PC-9 (cell line): ENCODE data around the gene PCDHGB7. TPM values are rescaled to one million over a fixed set of nuclear protein-coding genes. Genes with fewer than 3 reads are reported as not detected.
A peak's percentile ranks its signal among the peaks of the same experiment; 100 is the strongest.
"Not testable (repeated sequence)": the region's sequence is repeated elsewhere in the genome, so short reads cannot be mapped to it uniquely, and the experiment has no call there.

Experiments
- BruUV-seq: library from RNA; stranded (reverse); fragments of 400-500 nt; replicated peaks from 2 replicates; lab custom pipeline; 2021; lab: Mats Ljungman, UMichigan
- CTCF ChIA-PET: fragments of 300-600 bp; sonication (Branson Sonifier 250); formaldehyde crosslinking; loops from one replicate; lab custom pipeline; 2022; ENCODE audit warnings: antibody characterized with exemption; lab: Charles Lee
- POLR2A ChIA-PET: fragments of 300-600 bp; sonication (Branson Sonifier 250); formaldehyde crosslinking; loops from one replicate; lab custom pipeline; 2022; ENCODE audit warnings: antibody characterized with exemption; ENCODE audit not compliant: unreplicated experiment; lab: Charles Lee
- DNase-seq, 2 experiments: peaks; one replicate each; pipeline versions ENCODE4 v3.0.0 to v3.0.0-alpha.2; 2015 to 2022; ENCODE audit warnings: mixed read lengths in 1 of 2
- H2AFZ ChIP-seq: fragments of 200-600 bp; sonication (generic); 2 replicates; pipeline ENCODE4 v1.8.1; 2017; ENCODE audit warnings: antibody characterized with exemption
- H3F3A ChIP-seq: fragments of 200-600 bp; sonication (generic); 2 replicates; pipeline ENCODE4 v1.8.1; 2017; ENCODE audit warnings: antibody characterized with exemption, mild to moderate bottlenecking, low read depth; ENCODE audit not compliant: insufficient read depth
- H3K27ac ChIP-seq: fragments of 200-600 bp; sonication (generic); 2 replicates; pipeline ENCODE4 v1.6.1; 2016; ENCODE audit warnings: mixed run types
- H3K27me3 ChIP-seq: fragments of 200-600 bp; sonication (generic); 2 replicates; pipeline ENCODE4 v1.6.1; 2016; ENCODE audit warnings: low read depth, mixed run types; ENCODE audit not compliant: insufficient read depth
- H3K36me3 ChIP-seq: fragments of 200-600 bp; sonication (generic); 2 replicates; pipeline ENCODE4 v1.6.1; 2016; ENCODE audit warnings: low read depth, mixed run types
- H3K4me1 ChIP-seq: fragments of 200-600 bp; sonication (generic); replicated peaks from 2 replicates; pipeline ENCODE4 v1.6.1; 2016; ENCODE audit warnings: mixed run types; ENCODE audit not compliant: insufficient read depth
- H3K4me2 ChIP-seq: fragments of 200-600 bp; sonication (generic); 2 replicates; pipeline ENCODE4 v1.6.1; 2017; ENCODE audit warnings: mixed run types
- H3K4me3 ChIP-seq: fragments of 200-600 bp; sonication (generic); 2 replicates; pipeline ENCODE4 v1.6.1; 2016; ENCODE audit warnings: mixed run types
- H3K79me2 ChIP-seq: fragments of 200-600 bp; sonication (generic); 2 replicates; pipeline ENCODE4 v1.6.1; 2017; ENCODE audit warnings: low read depth, mixed run types
- H3K9me2 ChIP-seq: fragments of 200-600 bp; sonication (generic); 2 replicates; pipeline ENCODE4 v1.8.1; 2017; ENCODE audit warnings: mild to moderate bottlenecking; ENCODE audit not compliant: insufficient read depth
- H3K9me3 ChIP-seq: fragments of 200-600 bp; sonication (generic); 2 replicates; pipeline ENCODE4 v1.8.1; 2016; ENCODE audit warnings: low read depth; ENCODE audit not compliant: insufficient read depth
- H4K20me1 ChIP-seq: fragments of 200-600 bp; sonication (generic); 2 replicates; pipeline ENCODE4 v1.8.1; 2017; ENCODE audit not compliant: insufficient read depth
- EZH2 ChIP-seq: fragments of 200-600 bp; sonication (generic); IDR thresholded peaks from 2 replicates; pipeline ENCODE4 v1.8.0; 2017; ENCODE audit warnings: antibody characterized with exemption, low read depth
- intact Hi-C: fragments of 100-400 bp; cut with micrococcal nuclease; formaldehyde crosslinking; loops from one replicate; pipeline ENCODE4 v1.10.0; 2022; ENCODE audit not compliant: unreplicated experiment
- total RNA-seq: library from RNA; stranded (reverse); gene quantifications from 2 replicates; pipeline ENCODE4 v1.2.3, GENCODE V29; 2021
- TF ChIP-seq, protein P1 (sequence below): fragments of 200-600 bp; sonication (generic); conservative IDR thresholded peaks from 2 replicates; pipeline ENCODE4 v1.6.1; 2017; ENCODE audit warnings: mixed run types, antibody characterized with exemption, mild to moderate bottlenecking, moderate library complexity

The PCDHGB7 gene
- total RNA-seq, 1 experiment from 2014 or later, result 0.17 TPM

DNA sequence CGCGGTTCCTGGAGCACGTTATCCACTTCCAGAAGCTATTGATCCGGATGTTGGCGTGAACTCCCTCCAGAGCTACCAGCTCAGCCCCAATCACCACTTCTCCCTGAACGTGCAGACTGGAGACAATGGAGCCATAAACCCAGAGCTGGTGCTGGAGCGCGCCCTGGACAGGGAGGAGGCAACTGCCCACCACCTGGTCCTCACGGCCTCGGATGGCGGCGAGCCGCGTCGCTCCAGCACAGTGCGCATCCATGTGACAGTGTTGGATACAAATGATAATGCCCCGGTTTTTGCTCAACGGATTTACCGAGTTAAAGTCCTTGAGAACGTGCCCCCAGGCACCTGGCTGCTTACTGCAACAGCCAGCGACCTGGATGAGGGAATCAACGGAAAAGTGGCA is 14.1 kb upstream of the PCDHGB7 start:
- Histone ChIP-seq H3K9me3 (no peaks in the 10 kb centered on the region), H2AFZ (no peak overlapping the region), H3K4me3 (no peak overlapping the region), H3K27me3 (peaks cover 56% of the 10 kb centered on the region), H3K27ac (no peak overlapping the region), H3K4me2 (no peak overlapping the region), H3K4me1 (no peaks in the 10 kb centered on the region), H3K36me3 (no peaks in the 10 kb centered on the region), H4K20me1 (no peaks in the 10 kb centered on the region), H3K9me2 (no peaks in the 10 kb centered on the region), H3F3A (no peaks in the 10 kb centered on the region), H3K79me2 (no peaks in the 10 kb centered on the region)
- intact Hi-C loops, result no loop called here
- BruUV-seq, result no TSS peak
- TF ChIP-seq EZH2, result no peak
- TF ChIP-seq, protein P1, sequence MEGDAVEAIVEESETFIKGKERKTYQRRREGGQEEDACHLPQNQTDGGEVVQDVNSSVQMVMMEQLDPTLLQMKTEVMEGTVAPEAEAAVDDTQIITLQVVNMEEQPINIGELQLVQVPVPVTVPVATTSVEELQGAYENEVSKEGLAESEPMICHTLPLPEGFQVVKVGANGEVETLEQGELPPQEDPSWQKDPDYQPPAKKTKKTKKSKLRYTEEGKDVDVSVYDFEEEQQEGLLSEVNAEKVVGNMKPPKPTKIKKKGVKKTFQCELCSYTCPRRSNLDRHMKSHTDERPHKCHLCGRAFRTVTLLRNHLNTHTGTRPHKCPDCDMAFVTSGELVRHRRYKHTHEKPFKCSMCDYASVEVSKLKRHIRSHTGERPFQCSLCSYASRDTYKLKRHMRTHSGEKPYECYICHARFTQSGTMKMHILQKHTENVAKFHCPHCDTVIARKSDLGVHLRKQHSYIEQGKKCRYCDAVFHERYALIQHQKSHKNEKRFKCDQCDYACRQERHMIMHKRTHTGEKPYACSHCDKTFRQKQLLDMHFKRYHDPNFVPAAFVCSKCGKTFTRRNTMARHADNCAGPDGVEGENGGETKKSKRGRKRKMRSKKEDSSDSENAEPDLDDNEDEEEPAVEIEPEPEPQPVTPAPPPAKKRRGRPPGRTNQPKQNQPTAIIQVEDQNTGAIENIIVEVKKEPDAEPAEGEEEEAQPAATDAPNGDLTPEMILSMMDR, result no peak
- POLR2A ChIA-PET, result interaction anchor here (0.7 kb wide), 1 partner anchor 137 kb away, joined by 4 read pairs; no protein-coding TSS in a partner anchor
- CTCF ChIA-PET, result interaction anchor here (0.6 kb wide), 1 partner anchor 73 kb away, joined by 3 read pairs; the partner anchor contains the start of gene PCDHGA1
- DNase-seq, result no peak

DNA sequence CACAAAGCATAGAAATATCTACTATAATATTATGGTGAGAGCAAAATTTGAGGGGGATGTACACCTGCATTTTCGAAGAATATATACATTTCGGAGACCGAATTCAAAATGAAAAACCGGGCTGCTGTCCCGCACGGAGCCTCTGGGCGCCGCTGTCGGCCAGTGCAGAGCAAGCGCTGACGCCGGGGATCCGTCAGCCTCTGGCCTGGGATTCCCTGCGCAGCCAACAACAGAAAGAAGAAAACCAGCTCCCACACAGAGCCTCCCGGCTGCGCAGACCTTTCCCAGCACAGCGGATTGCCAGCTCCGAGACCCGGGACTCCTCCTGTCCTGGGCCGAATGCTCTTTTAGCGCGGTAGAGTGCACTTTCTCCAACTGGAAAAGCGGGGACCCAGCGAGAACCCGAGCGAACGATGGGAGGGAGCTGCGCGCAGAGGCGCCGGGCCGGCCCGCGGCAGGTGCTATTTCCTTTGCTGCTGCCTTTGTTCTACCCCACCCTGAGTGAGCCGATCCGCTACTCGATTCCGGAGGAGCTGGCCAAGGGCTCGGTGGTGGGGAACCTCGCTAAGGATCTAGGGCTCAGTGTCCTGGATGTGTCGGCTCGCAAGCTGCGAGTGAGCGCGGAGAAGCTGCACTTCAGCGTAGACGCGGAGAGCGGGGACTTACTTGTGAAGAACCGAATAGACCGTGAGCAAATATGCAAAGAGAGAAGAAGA is 9.5 kb upstream of the PCDHGB7 start, which contains the start of gene PCDHGB6:
TSS of gene PCDHGB6 (plus strand) at position 232 of the 716 bp plus-strand sequence. CDS start at position 414, 182 bp downstream.
- H3K79me2 ChIP-seq, POLR2A ChIA-PET, H3K36me3 ChIP-seq, H3K4me2 ChIP-seq, H3K9me3 ChIP-seq, H4K20me1 ChIP-seq, H3K9me2 ChIP-seq, H3K27ac ChIP-seq, H3K4me3 ChIP-seq, H2AFZ ChIP-seq, H3K4me1 ChIP-seq, intact Hi-C loops, H3F3A ChIP-seq, BruUV-seq: not testable (repeated sequence)
- CTCF ChIA-PET, result interaction anchor here (0.6 to 1.7 kb wide), 2 partner anchors 153 to 156 kb away, joined by 4 to 5 read pairs; no protein-coding TSS in a partner anchor
- peak in 1 of 2 experiments; percentile 21 for DNase-seq
- TF ChIP-seq, protein P1, result peak; percentile 59
- peaks cover 37% of the 10 kb centered on the region; the same call in 1 of the 2 replicates for H3K27me3 ChIP-seq

DNA sequence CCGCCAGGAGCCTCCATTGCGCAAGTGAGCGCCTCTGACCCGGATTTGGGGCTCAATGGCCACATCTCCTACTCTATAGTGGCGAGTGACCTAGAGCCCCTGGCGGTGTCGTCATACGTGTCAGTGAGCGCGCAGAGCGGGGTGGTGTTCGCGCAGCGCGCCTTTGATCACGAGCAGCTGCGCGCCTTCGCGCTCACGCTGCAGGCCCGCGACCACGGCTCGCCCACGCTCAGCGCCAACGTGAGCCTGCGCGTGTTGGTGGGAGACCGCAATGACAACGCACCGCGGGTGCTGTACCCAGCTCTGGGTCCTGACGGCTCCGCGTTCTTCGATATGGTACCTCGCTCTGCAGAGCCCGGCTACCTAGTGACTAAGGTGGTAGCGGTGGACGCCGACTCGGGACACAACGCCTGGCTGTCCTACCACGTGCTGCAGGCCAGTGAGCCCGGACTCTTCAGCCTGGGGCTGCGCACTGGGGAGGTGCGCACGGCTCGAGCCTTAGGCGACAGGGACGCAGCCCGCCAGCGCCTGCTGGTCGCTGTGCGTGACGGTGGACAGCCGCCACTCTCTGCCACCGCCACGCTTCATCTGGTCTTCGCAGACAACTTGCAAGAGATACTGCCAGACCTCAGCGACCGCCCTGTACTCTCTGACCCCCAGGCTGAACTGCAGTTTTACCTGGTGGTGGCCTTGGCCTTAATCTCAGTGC is 7.7 kb upstream of the PCDHGB7 start:
- TF ChIP-seq EZH2, result no peak
- TF ChIP-seq, protein P1, result no peak
- Histone ChIP-seq H4K20me1 (no peaks in the 10 kb centered on the region), H3F3A (no peaks in the 10 kb centered on the region), H3K27me3 (peaks cover 23% of the 10 kb centered on the region; the same call in 1 of the 2 replicates), H3K4me1 (no peaks in the 10 kb centered on the region), H3K4me2 (no peak overlapping the region), H3K36me3 (no peaks in the 10 kb centered on the region), H3K4me3 (no peak overlapping the region), H3K9me3 (no peaks in the 10 kb centered on the region), H3K9me2 (no peaks in the 10 kb centered on the region), H3K79me2 (no peaks in the 10 kb centered on the region), H2AFZ (no peak overlapping the region), H3K27ac (no peak overlapping the region)
- DNase-seq, result no peak
- POLR2A ChIA-PET, result no interaction called here
- CTCF ChIA-PET, result no interaction called here
- intact Hi-C loops, result loop anchor here (5.0 to 10.0 kb wide), 3 partner anchors 85 to 327 kb away; partner anchors contain the start of genes PCDHB14 and TAF7
- BruUV-seq, result no TSS peak
